ENCODE measurements around the gene PIGB.

DNA sequence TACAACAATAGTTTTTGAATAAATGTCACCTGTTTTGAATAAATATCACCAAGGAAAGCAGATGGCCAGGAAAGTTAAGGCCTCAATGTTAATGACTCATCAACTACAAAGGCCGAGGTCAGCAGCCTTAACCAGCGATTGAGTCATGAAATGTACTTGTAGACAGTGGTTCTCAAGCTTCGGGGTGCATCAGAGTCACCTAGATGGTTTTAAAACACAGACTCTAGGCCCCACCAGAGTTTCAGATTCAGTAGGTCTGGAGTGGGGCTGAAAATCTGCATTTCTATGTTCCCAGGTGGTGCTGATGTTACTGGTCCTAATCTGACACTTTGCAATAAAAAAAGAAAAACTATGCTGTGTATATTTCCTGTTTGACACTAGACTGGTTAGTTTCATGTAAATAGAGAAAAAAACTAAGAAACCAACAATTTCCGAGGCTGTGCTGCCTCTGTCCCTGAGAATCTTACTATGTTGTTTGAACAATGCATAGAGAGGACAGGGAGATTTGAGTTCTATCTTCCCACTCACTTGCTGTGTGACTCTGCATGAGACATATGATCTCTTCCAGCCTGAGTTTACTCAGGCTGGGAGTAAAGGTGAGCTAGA lies 39.2 kb upstream of the PIGB start:
- TF ChIP-seq POLR2A (IDR thresholded peaks at IDR 0.05), result no peak
- TF ChIP-seq POLR2AphosphoS5 (IDR thresholded peaks at IDR 0.05), result peak in 1 of 3 donors; percentile 50
- TF ChIP-seq CTCF (IDR thresholded peaks at IDR 0.05), result no peak

All from stomach (tissue), 4 donors.